ENCODE results near the gene CCDC91. TPM values are rescaled to one million over a fixed set of nuclear protein-coding genes. Genes with fewer than 3 reads are reported as not detected.

The CCDC91 gene
- total and polyA plus RNA-seq, 2 donors (not counting 1 experiment from before 2014, with no cell fraction given) = 23.9 to 47.6 TPM

GRCh38 chr12:28156804-28157203 is 33.5 kb upstream of the CCDC91 start:
- H2AFZ ChIP-seq (ENCODE audit: low read length) = no peak overlapping the region
- H3K4me3 ChIP-seq (replicated peaks in 1 of 4; ENCODE audit: control extremely low read depth in 1 of 4, insufficient read depth in 1 of 4, low read depth in 3 of 4, low read length in 4 of 4) = no peak overlapping the region
- no peak overlapping the region for H3K9ac ChIP-seq (ENCODE audit: insufficient read depth, low read length)
- DNase-seq (ENCODE audit: low read depth in 2 of 2) = no peak
- H3K79me2 ChIP-seq (ENCODE audit: control insufficient read depth, insufficient read depth, low read length) = no peaks in the 10 kb centered on the region
- no peaks in the 10 kb centered on the region for H3K36me3 ChIP-seq (ENCODE audit: control insufficient read depth, insufficient read depth, low read length)
- TF ChIP-seq EZH2 (IDR thresholded peaks at IDR 0.05; ENCODE audit: low read length, missing control alignments) (no peak), CTCF (conservative IDR thresholded peaks at IDR 0.05 in 1 of 2, IDR thresholded peaks at IDR 0.05 in 1 of 2; ENCODE audit: low read depth in 1 of 2, low read length in 2 of 2) (no peak)
- no peaks in the 10 kb centered on the region for H4K20me1 ChIP-seq (ENCODE audit: control insufficient read depth, extremely low read depth, insufficient read depth, low read length)
- no peaks in the 10 kb centered on the region for H3K27me3 ChIP-seq (ENCODE audit: control insufficient read depth, insufficient read depth, low read length)
- no peaks in the 10 kb centered on the region for H3K9me3 ChIP-seq (ENCODE audit: control insufficient read depth, insufficient read depth, low read depth, low read length)
- H3K27ac ChIP-seq (ENCODE audit: insufficient read depth, low read length) = no peak overlapping the region
- no peak overlapping the region for H3K4me2 ChIP-seq (ENCODE audit: extremely low read depth, insufficient read depth, low read length)
- no peaks in the 10 kb centered on the region for H3K4me1 ChIP-seq (ENCODE audit: control insufficient read depth, extremely low read depth, insufficient read depth, low read length)

- Histone ChIP-seq H3K4me2 (ENCODE audit: extremely low read depth, insufficient read depth, low read length) (no peak overlapping the region), H3K27me3 (ENCODE audit: control insufficient read depth, insufficient read depth, low read length) (no peaks in the 10 kb centered on the region), H3K4me3 (replicated peaks in 1 of 4; ENCODE audit: control extremely low read depth in 1 of 4, insufficient read depth in 1 of 4, low read depth in 3 of 4, low read length in 4 of 4) (no peak overlapping the region), H3K4me1 (ENCODE audit: control insufficient read depth, extremely low read depth, insufficient read depth, low read length) (no peaks in the 10 kb centered on the region), H3K36me3 (ENCODE audit: control insufficient read depth, insufficient read depth, low read length) (no peaks in the 10 kb centered on the region), H3K79me2 (ENCODE audit: control insufficient read depth, insufficient read depth, low read length) (no peaks in the 10 kb centered on the region), H4K20me1 (ENCODE audit: control insufficient read depth, extremely low read depth, insufficient read depth, low read length) (no peaks in the 10 kb centered on the region), H2AFZ (ENCODE audit: low read length) (no peak overlapping the region), H3K9ac (ENCODE audit: insufficient read depth, low read length) (no peak overlapping the region), H3K9me3 (ENCODE audit: control insufficient read depth, insufficient read depth, low read depth, low read length) (no peaks in the 10 kb centered on the region), H3K27ac (ENCODE audit: insufficient read depth, low read length) (no peak overlapping the region)
- DNase-seq (ENCODE audit: low read depth in 2 of 2) = no peak
- TF ChIP-seq CTCF (conservative IDR thresholded peaks at IDR 0.05 in 1 of 2, IDR thresholded peaks at IDR 0.05 in 1 of 2; ENCODE audit: low read depth in 1 of 2, low read length in 2 of 2) (no peak), EZH2 (IDR thresholded peaks at IDR 0.05; ENCODE audit: low read length, missing control alignments) (no peak)
Observed at GRCh38 chr12:28158353-28158752, 31.9 kb upstream of the CCDC91 start.

DNA sequence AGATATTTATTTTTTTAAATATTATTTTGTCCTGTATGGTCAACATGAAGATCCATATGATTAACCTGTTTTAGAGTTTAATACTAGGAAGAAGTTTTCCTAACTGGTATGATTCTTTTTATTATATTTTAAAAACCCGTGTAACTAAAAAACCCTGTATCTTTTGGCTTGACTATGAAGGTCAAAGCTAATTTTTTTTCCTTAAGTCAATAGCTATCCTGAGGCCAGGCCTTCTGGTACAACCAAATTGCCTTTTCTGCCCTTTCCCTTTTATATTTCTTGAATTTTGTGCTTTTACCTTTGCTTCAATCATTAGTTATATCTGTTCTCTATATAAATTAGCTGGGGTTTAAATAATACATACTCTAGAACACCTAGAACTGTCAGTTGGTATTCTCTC is 30.6 kb upstream of the CCDC91 start:
- Histone ChIP-seq H3K9ac (ENCODE audit: insufficient read depth, low read length) (no peak overlapping the region), H2AFZ (ENCODE audit: low read length) (no peak overlapping the region), H3K27ac (ENCODE audit: insufficient read depth, low read length) (no peak overlapping the region), H3K4me3 (replicated peaks in 1 of 4; ENCODE audit: control extremely low read depth in 1 of 4, insufficient read depth in 1 of 4, low read depth in 3 of 4, low read length in 4 of 4) (no peak overlapping the region), H3K27me3 (ENCODE audit: control insufficient read depth, insufficient read depth, low read length) (no peaks in the 10 kb centered on the region), H3K36me3 (ENCODE audit: control insufficient read depth, insufficient read depth, low read length) (no peaks in the 10 kb centered on the region), H3K4me1 (ENCODE audit: control insufficient read depth, extremely low read depth, insufficient read depth, low read length) (no peaks in the 10 kb centered on the region), H3K4me2 (ENCODE audit: extremely low read depth, insufficient read depth, low read length) (no peak overlapping the region), H3K79me2 (ENCODE audit: control insufficient read depth, insufficient read depth, low read length) (no peaks in the 10 kb centered on the region), H4K20me1 (ENCODE audit: control insufficient read depth, extremely low read depth, insufficient read depth, low read length) (no peaks in the 10 kb centered on the region), H3K9me3 (ENCODE audit: control insufficient read depth, insufficient read depth, low read depth, low read length) (no peaks in the 10 kb centered on the region)
- DNase-seq (ENCODE audit: low read depth in 2 of 2) = no peak
- TF ChIP-seq CTCF (conservative IDR thresholded peaks at IDR 0.05 in 1 of 2, IDR thresholded peaks at IDR 0.05 in 1 of 2; ENCODE audit: low read depth in 1 of 2, low read length in 2 of 2) (no peak), EZH2 (IDR thresholded peaks at IDR 0.05; ENCODE audit: low read length, missing control alignments) (no peak)

Measured in fibroblast of lung (primary cell).